BLaER1 (cell line): ENCODE results near the gene MCOLN1.
A peak's percentile ranks its signal among the peaks of the same experiment; 100 is the strongest.
"Not testable (repeated sequence)": the region's sequence is repeated elsewhere in the genome, so short reads cannot be mapped to it uniquely, and the experiment has no call there.

ENCODE experiments used
- H3K27ac ChIP-seq: shearing (Covaris generic); formaldehyde crosslinking; 2 replicates; pipeline ENCODE4 v1.8.1; 2022
- H3K27me3 ChIP-seq: shearing (Covaris generic); formaldehyde crosslinking; 2 replicates; pipeline ENCODE4 v1.8.1; 2022
- H3K36me3 ChIP-seq: shearing (Covaris generic); formaldehyde crosslinking; 2 replicates; pipeline ENCODE4 v1.8.1; 2022
- H3K4me1 ChIP-seq: shearing (Covaris generic); formaldehyde crosslinking; 2 replicates; pipeline ENCODE4 v1.8.1; 2022
- H3K4me2 ChIP-seq: shearing (Covaris generic); formaldehyde crosslinking; 2 replicates; pipeline ENCODE4 v1.8.1; 2022
- H3K4me3 ChIP-seq: shearing (Covaris generic); formaldehyde crosslinking; 2 replicates; pipeline ENCODE4 v1.8.1; 2022
- H3K9ac ChIP-seq: shearing (Covaris generic); formaldehyde crosslinking; 2 replicates; pipeline ENCODE4 v1.8.1; 2022
- H3K9me3 ChIP-seq: shearing (Covaris generic); formaldehyde crosslinking; 2 replicates; pipeline ENCODE4 v1.8.1; 2022
- H4K20me1 ChIP-seq: shearing (Covaris generic); formaldehyde crosslinking; 2 replicates; pipeline ENCODE4 v1.8.1; 2022
- Cebpa-rat ChIP-seq: shearing (Covaris generic); IDR thresholded peaks from 2 replicates; pipeline ENCODE4 v1.8.1; 2022

The MCOLN1 gene

GRCh38 chr19:7529610-7530490 is 7.4 kb downstream of the MCOLN1 start:
- Histone ChIP-seq H3K36me3 (peaks cover 39% of the 10 kb centered on the region), H3K27me3 (no peaks in the 10 kb centered on the region), H3K4me2 (no peak overlapping the region), H3K4me3 (no peak overlapping the region), H3K9ac (no peak overlapping the region), H3K4me1 (peaks cover 8% of the 10 kb centered on the region), H4K20me1 (no peaks in the 10 kb centered on the region), H3K9me3 (no peaks in the 10 kb centered on the region), H3K27ac (no peak overlapping the region)
- no peak for TF ChIP-seq Cebpa-rat

- no peaks in the 10 kb centered on the region for H3K9me3 ChIP-seq
- peak overlapping the region; percentile 82 for H3K9ac ChIP-seq
Observed at GRCh38 chr19:7533281-7533885, 11.0 kb downstream of the MCOLN1 start.

GRCh38 chr19:7533925-7534480 is 11.6 kb downstream of the MCOLN1 start:
- Histone ChIP-seq H3K4me3 (peak overlapping the region; percentile 95), H3K9me3 (no peaks in the 10 kb centered on the region), H3K27ac (peak overlapping the region; percentile 65), H3K4me1 (peaks cover 22% of the 10 kb centered on the region), H3K9ac (peak overlapping the region; percentile 82), H3K27me3 (no peaks in the 10 kb centered on the region), H3K36me3 (peaks cover 38% of the 10 kb centered on the region), H3K4me2 (peak overlapping the region; percentile 99), H4K20me1 (no peaks in the 10 kb centered on the region)
- no peak for TF ChIP-seq Cebpa-rat

More at GRCh38 chr19:7533281-7533885, 11.0 kb downstream of the MCOLN1 start:
- no peaks in the 10 kb centered on the region for H4K20me1 ChIP-seq
- H3K27ac ChIP-seq = peak overlapping the region; percentile 65
- H3K27me3 ChIP-seq = no peaks in the 10 kb centered on the region
- TF ChIP-seq Cebpa-rat = no peak
- peak overlapping the region; percentile 95 for H3K4me3 ChIP-seq
- peaks cover 38% of the 10 kb centered on the region for H3K36me3 ChIP-seq
- H3K4me1 ChIP-seq = peaks cover 22% of the 10 kb centered on the region
- peak overlapping the region; percentile 99 for H3K4me2 ChIP-seq

GRCh38 chr19:7534531-7535046 is 12.2 kb downstream of the MCOLN1 start:
- peak overlapping the region; percentile 65; the same call in 1 of the 2 replicates for H3K27ac ChIP-seq

GRCh38 chr19:7535047-7535997 is 12.9 kb downstream of the MCOLN1 start, which contains the start of gene PNPLA6:
Gene PNPLA6, plus strand, starts transcription at chr19:7535717. Its CDS starts 72 bp downstream, at chr19:7535789.
- peak within 1 kb of the TSS; percentile 80 for H3K27ac ChIP-seq
- peak within 1 kb of the TSS; percentile 82 for H3K9ac ChIP-seq
- H3K4me2 ChIP-seq = peak within 1 kb of the TSS; percentile 99
- H3K4me3 ChIP-seq = peak within 1 kb of the TSS; percentile 95
- H3K36me3 ChIP-seq = peaks cover 35% of the 10 kb centered on the region
- H3K4me1 ChIP-seq = peaks cover 26% of the 10 kb centered on the region
- H4K20me1 ChIP-seq = no peaks in the 10 kb centered on the region
- no peak for TF ChIP-seq Cebpa-rat
- H3K27me3 ChIP-seq = no peaks in the 10 kb centered on the region
- no peaks in the 10 kb centered on the region for H3K9me3 ChIP-seq

More at GRCh38 chr19:7534531-7535046, 12.2 kb downstream of the MCOLN1 start:
- no peak for TF ChIP-seq Cebpa-rat
- Histone ChIP-seq H3K4me2 (peak overlapping the region; percentile 99), H4K20me1 (no peaks in the 10 kb centered on the region), H3K9me3 (no peaks in the 10 kb centered on the region), H3K27me3 (no peaks in the 10 kb centered on the region), H3K4me3 (peak overlapping the region; percentile 95), H3K9ac (peak overlapping the region; percentile 82), H3K4me1 (peaks cover 22% of the 10 kb centered on the region), H3K36me3 (peaks cover 38% of the 10 kb centered on the region)

- Histone ChIP-seq H3K36me3 (peaks cover 34% of the 10 kb centered on the region), H3K9me3 (no peaks in the 10 kb centered on the region), H4K20me1 (no peaks in the 10 kb centered on the region), H3K27ac (peak overlapping the region; percentile 80), H3K27me3 (no peaks in the 10 kb centered on the region), H3K4me3 (peak overlapping the region; percentile 95), H3K4me2 (peak overlapping the region; percentile 99), H3K9ac (peak overlapping the region; percentile 82), H3K4me1 (peaks cover 35% of the 10 kb centered on the region)
- no peak for TF ChIP-seq Cebpa-rat
Observed at GRCh38 chr19:7535998-7536695, 13.7 kb downstream of the MCOLN1 start.

GRCh38 chr19:7538990-7539389 is 16.6 kb downstream of the MCOLN1 start:
- H3K9ac ChIP-seq, H3K27ac ChIP-seq, H3K4me2 ChIP-seq, H3K4me3 ChIP-seq, H4K20me1 ChIP-seq, H3K9me3 ChIP-seq, H3K27me3 ChIP-seq: not testable (repeated sequence)
- Histone ChIP-seq H3K4me1 (peaks cover 35% of the 10 kb centered on the region), H3K36me3 (peaks cover 51% of the 10 kb centered on the region)

- peaks cover 51% of the 10 kb centered on the region for H3K36me3 ChIP-seq
- peak overlapping the region; percentile 80 for H3K4me2 ChIP-seq
- H4K20me1 ChIP-seq = no peaks in the 10 kb centered on the region
- H3K9ac ChIP-seq = no peak overlapping the region
- no peak for TF ChIP-seq Cebpa-rat
- H3K27ac ChIP-seq = no peak overlapping the region
- H3K27me3 ChIP-seq = no peaks in the 10 kb centered on the region
- H3K4me1 ChIP-seq = peaks cover 43% of the 10 kb centered on the region
- no peaks in the 10 kb centered on the region for H3K9me3 ChIP-seq
- no peak overlapping the region for H3K4me3 ChIP-seq
Observed at GRCh38 chr19:7539827-7540425, 17.5 kb downstream of the MCOLN1 start.
